Progenitor cell of endocrine pancreas (in vitro differentiated cells): ENCODE results near the gene ELK3. TPM values are rescaled to one million over a fixed set of nuclear protein-coding genes. Genes with fewer than 3 reads are reported as not detected.

ENCODE experiments used
- DNase-seq: peaks from one replicate; pipeline ENCODE4 v3.0.0; 2021; ENCODE audit warnings: low spot score; ENCODE audit not compliant: unreplicated experiment
- H3K27ac Mint-ChIP-seq: 2 replicates; pipeline ENCODE4 v1.8.0; 2021; ENCODE audit warnings: mild to moderate bottlenecking, moderate library complexity, mixed read lengths
- H3K27me3 Mint-ChIP-seq: 2 replicates; pipeline ENCODE4 v1.8.0; 2021; ENCODE audit warnings: mixed read lengths
- H3K36me3 Mint-ChIP-seq: 2 replicates; pipeline ENCODE4 v1.8.0; 2022; ENCODE audit warnings: mixed read lengths; ENCODE audit not compliant: insufficient read depth
- H3K4me1 Mint-ChIP-seq: 2 replicates; pipeline ENCODE4 v1.8.0; 2021; ENCODE audit warnings: low read depth, mixed read lengths
- H3K4me3 Mint-ChIP-seq: 2 replicates; pipeline ENCODE4 v1.8.0; 2021; ENCODE audit warnings: low read depth, mild to moderate bottlenecking, moderate library complexity, mixed read lengths
- H3K9me3 Mint-ChIP-seq: 2 replicates; pipeline ENCODE4 v1.8.0; 2021; ENCODE audit warnings: low read depth, mixed read lengths
- CTCF ChIP-seq: fragments of 200-600 bp; sonication (generic); IDR thresholded peaks from one replicate; pipeline ENCODE4 v1.5.0; 2021; ENCODE audit warnings: antibody characterized with exemption, mild to moderate bottlenecking; ENCODE audit not compliant: unreplicated experiment
- total RNA-seq: library from RNA; stranded (reverse); gene quantifications from 2 replicates; pipeline ENCODE4 v1.2.1, GENCODE V29; 2021

ELK3 gene
- total RNA-seq, 1 donor from 2014 or later = 5.4 TPM

- Mint-ChIP-seq H3K4me3 (no peak overlapping the region), H3K36me3 (no peaks in the 10 kb centered on the region), H3K27me3 (peaks cover 10% of the 10 kb centered on the region), H3K9me3 (no peaks in the 10 kb centered on the region), H3K27ac (no peak overlapping the region), H3K4me1 (no peaks in the 10 kb centered on the region)
- TF ChIP-seq CTCF = no peak
- DNase-seq = no peak
Observed at GRCh38 chr12:96206936-96207662, 12.9 kb downstream of the ELK3 start.

- no peak for TF ChIP-seq CTCF
- no peaks in the 10 kb centered on the region for H3K4me1 Mint-ChIP-seq
- no peaks in the 10 kb centered on the region for H3K9me3 Mint-ChIP-seq
- DNase-seq = no peak
- peaks cover 10% of the 10 kb centered on the region for H3K27me3 Mint-ChIP-seq
- no peaks in the 10 kb centered on the region for H3K36me3 Mint-ChIP-seq
- H3K27ac Mint-ChIP-seq = no peak overlapping the region
- H3K4me3 Mint-ChIP-seq = no peak overlapping the region
Observed at GRCh38 chr12:96208346-96208745, 14.2 kb downstream of the ELK3 start.

GRCh38 chr12:96208801-96209549 is 14.8 kb downstream of the ELK3 start:
- no peaks in the 10 kb centered on the region for H3K4me1 Mint-ChIP-seq
- TF ChIP-seq CTCF = no peak
- DNase-seq = no peak
- H3K4me3 Mint-ChIP-seq = no peak overlapping the region
- H3K9me3 Mint-ChIP-seq = no peaks in the 10 kb centered on the region
- no peak overlapping the region for H3K27ac Mint-ChIP-seq
- no peaks in the 10 kb centered on the region for H3K36me3 Mint-ChIP-seq
- peaks cover 10% of the 10 kb centered on the region for H3K27me3 Mint-ChIP-seq

- Mint-ChIP-seq H3K4me3 (no peak overlapping the region), H3K27me3 (peaks cover 7% of the 10 kb centered on the region), H3K36me3 (no peaks in the 10 kb centered on the region), H3K9me3 (no peaks in the 10 kb centered on the region), H3K4me1 (no peaks in the 10 kb centered on the region), H3K27ac (no peak overlapping the region)
- DNase-seq = no peak
- no peak for TF ChIP-seq CTCF
Observed at GRCh38 chr12:96210376-96211055, 16.3 kb downstream of the ELK3 start.

- H3K4me3 Mint-ChIP-seq = no peak overlapping the region
Observed at GRCh38 chr12:96211988-96212387, 17.8 kb downstream of the ELK3 start.

More at GRCh38 chr12:96211988-96212387, 17.8 kb downstream of the ELK3 start:
- Mint-ChIP-seq H3K4me1 (no peaks in the 10 kb centered on the region), H3K27me3 (peaks cover 7% of the 10 kb centered on the region), H3K9me3 (no peaks in the 10 kb centered on the region), H3K27ac (no peak overlapping the region), H3K36me3 (no peaks in the 10 kb centered on the region)
- DNase-seq = no peak
- no peak for TF ChIP-seq CTCF
